HepG2 (cell line): ENCODE measurements around the gene FBF1. TPM values are rescaled to one million over a fixed set of nuclear protein-coding genes. Genes with fewer than 3 reads are reported as not detected.

Experiments used
- ATAC-seq: fragments of 200-7000 bp; cut with Tn5 transposase; 3 replicates; pipeline ENCODE4 v1.9.1; 2020; ENCODE audit warnings: mild to moderate bottlenecking, moderate library complexity
- BruUV-seq: library from RNA; stranded (reverse); fragments of 400-500 nt; replicated peaks from 2 replicates; lab custom pipeline; 2021; lab: Mats Ljungman, UMichigan
- CTCF ChIA-PET: fragments of 300-600 bp; formaldehyde crosslinking; extraction: SDS; loops from one replicate; lab custom pipeline; 2021; ENCODE audit warnings: low total read pairs, inconsistent platforms, low intra/inter-chr PET ratio; lab: Yijun Ruan, JAX
- POLR2A ChIA-PET: fragments of 350-600 bp; sonication (Branson Sonifier 250); formaldehyde crosslinking; loops from one replicate; lab custom pipeline; 2020; ENCODE audit warnings: antibody characterized with exemption, inconsistent platforms; lab: Yijun Ruan, JAX
- DNase-seq: peaks from one replicate; pipeline ENCODE4 v3.0.0-alpha.2; 2015; ENCODE audit warnings: low spot score
- FAIRE-seq: peaks from 3 replicates; lab custom pipeline; 2011; peaks lifted over from hg19 to GRCh38; lab: Jason Lieb, UNC
- H2AFZ ChIP-seq: one replicate; pipeline ENCODE4 v1.6.1; 2011; ENCODE audit warnings: low read length, inconsistent platforms
- H3K27ac ChIP-seq: fragments of 300-600 bp; 3 replicates; pipeline ENCODE4 v1.8.0; 2011; ENCODE audit warnings: mixed run types, mild to moderate bottlenecking, mixed read lengths, low read length, inconsistent platforms; ENCODE audit not compliant: insufficient read depth; ENCODE audit errors: extremely low read length
- H3K27me3 ChIP-seq, 2 experiments: fragments of 200-600 bp in 1 of 2; 2 replicates in 1 of 2; 3 replicates in 1 of 2; pipeline versions ENCODE4 v1.6.0 to v1.8.0; 2011; ENCODE audit warnings: low read length in 2 of 2, mild to moderate bottlenecking in 2 of 2, moderate library complexity in 2 of 2, inconsistent platforms in 1 of 2; ENCODE audit not compliant: insufficient read depth in 2 of 2, control insufficient read depth in 1 of 2
- H3K36me3 ChIP-seq, 2 experiments: fragments of 200-600 bp in 1 of 2; replicated peaks in 1 of 2; 2 replicates in 1 of 2; 3 replicates in 1 of 2; pipeline versions ENCODE4 v1.5.1 to v1.8.0; 2011; ENCODE audit warnings: low read length in 2 of 2, inconsistent platforms in 1 of 2; ENCODE audit not compliant: insufficient read depth in 2 of 2, control insufficient read depth in 1 of 2
- H3K4me1 ChIP-seq: 2 replicates; pipeline ENCODE4 v1.5.1; 2012; ENCODE audit warnings: low read length, inconsistent platforms; ENCODE audit not compliant: insufficient read depth
- H3K4me2 ChIP-seq: 2 replicates; pipeline ENCODE4 v1.6.0; 2011; ENCODE audit warnings: low read depth, low read length, inconsistent platforms
- H3K4me3 ChIP-seq, 3 experiments: fragments of 200-600 bp in 1 of 3; sonication (generic), shearing (Covaris generic) in 1 of 3; replicated peaks in 1 of 3; 2 replicates each; pipeline ENCODE4 v1.5.1; 2011 to 2016; ENCODE audit warnings: low read length in 3 of 3, inconsistent platforms in 2 of 3, low read depth in 2 of 3, mild to moderate bottlenecking in 2 of 3, control low read depth in 1 of 3, mixed read lengths in 1 of 3; ENCODE audit not compliant: insufficient read depth in 1 of 3
- H3K79me2 ChIP-seq: one replicate; pipeline ENCODE4 v1.6.1; 2011; ENCODE audit warnings: low read length, inconsistent platforms; ENCODE audit not compliant: insufficient read depth
- H3K9ac ChIP-seq: 2 replicates; pipeline ENCODE4 v1.6.0; 2011; ENCODE audit warnings: mild to moderate bottlenecking, low read depth, low read length, inconsistent platforms; ENCODE audit not compliant: insufficient read depth
- H3K9me3 ChIP-seq: 2 replicates; pipeline ENCODE4 v1.5.1; 2012; ENCODE audit warnings: mild to moderate bottlenecking, low read length
- H4K20me1 ChIP-seq: 2 replicates; pipeline ENCODE4 v1.6.0; 2011; ENCODE audit warnings: inconsistent platforms, mild to moderate bottlenecking, low read length, moderate library complexity; ENCODE audit not compliant: insufficient read depth
- BORCS8-MEF2B ChIP-seq: sonication (generic); formaldehyde crosslinking; IDR thresholded peaks from 2 replicates; pipeline ENCODE4 v1.8.0; 2022; ENCODE audit warnings: mild to moderate bottlenecking, missing genetic modification reagents
- BRD4 ChIP-seq: sonication (generic); formaldehyde crosslinking; IDR thresholded peaks from 2 replicates; pipeline ENCODE4 v1.4.0; 2020; ENCODE audit warnings: missing genetic modification reagents
- HOXA7 ChIP-seq: sonication (generic); formaldehyde crosslinking; IDR thresholded peaks from 2 replicates; pipeline ENCODE4 v1.8.1; 2022; ENCODE audit warnings: mild to moderate bottlenecking, missing genetic modification reagents, moderate library complexity
- NFE2L1 ChIP-seq: sonication (generic); formaldehyde crosslinking; IDR thresholded peaks from 2 replicates; pipeline ENCODE4 v1.4.0; 2020; ENCODE audit warnings: missing genetic modification reagents, mild to moderate bottlenecking, borderline replicate concordance
- TEAD2 ChIP-seq: sonication (generic); formaldehyde crosslinking; IDR thresholded peaks from 2 replicates; pipeline ENCODE4 v1.9.0; 2021; ENCODE audit warnings: missing genetic modification reagents
- ZFY ChIP-seq: sonication (generic); formaldehyde crosslinking; IDR thresholded peaks from 2 replicates; pipeline ENCODE4 v1.4.0; 2020; ENCODE audit warnings: missing genetic modification reagents
- ZNF484 ChIP-seq: sonication (generic); formaldehyde crosslinking; IDR thresholded peaks from 2 replicates; pipeline ENCODE4 v1.5.1; 2020; ENCODE audit warnings: mild to moderate bottlenecking, low read depth, missing genetic modification reagents, borderline replicate concordance
- ZNF563 ChIP-seq: sonication (generic); formaldehyde crosslinking; IDR thresholded peaks from 2 replicates; pipeline ENCODE4 v1.8.0; 2022; ENCODE audit warnings: mild to moderate bottlenecking, moderate library complexity, missing genetic modification reagents
- ZNF7 ChIP-seq: IDR thresholded peaks from 2 replicates; pipeline ENCODE4 v1.6.1; 2016; ENCODE audit warnings: missing biosample characterization, missing genetic modification reagents
- ZNF75D ChIP-seq: sonication (generic); formaldehyde crosslinking; IDR thresholded peaks from 2 replicates; pipeline ENCODE4 v1.8.1; 2023; ENCODE audit warnings: missing genetic modification reagents, mild to moderate bottlenecking, borderline replicate concordance
- WGBS: methylation state at CpG from one replicate; pipeline ENCODE4 v1.1.6; 2017; ENCODE audit warnings: low lambda C conversion rate; 5-methylcytosine and 5-hydroxymethylcytosine counted together
- in situ Hi-C: cut with HindIII; loops from 2 replicates; pipeline ENCODE4 v1.10.0; 2017; ENCODE audit warnings: low pct_unique_long_range_greater_than_20kb; ENCODE audit not compliant: extremely low pct_ligation_motif_present
- intact Hi-C: fragments of 100-400 bp; cut with micrococcal nuclease; formaldehyde crosslinking; loops from one replicate; pipeline ENCODE4 v1.10.0; 2022; ENCODE audit not compliant: unreplicated experiment
- polyA plus RNA-seq, 8 experiments: library from polyadenylated mRNA; depleted of rRNA in 3 of 8; stranded (reverse) in 7 of 8; unstranded in 1 of 8; fragments of >200 nt; fragmentation: Illumina TruSeq in 4 of 8; extraction: Trizol in 4 of 8; gene quantifications; 2 replicates each; pipeline versions ENCODE4 v1.2.1 to v1.2.3, GENCODE V29; 2011 to 2016; ENCODE audit warnings: low read depth in 4 of 8, missing spikeins in 1 of 8, mixed read lengths in 1 of 8; ENCODE audit not compliant: insufficient read depth in 1 of 8
- total RNA-seq, 5 experiments: library from RNA; depleted of rRNA; stranded (reverse); fragments of >200 nt; fragmentation: Illumina TruSeq; extraction: Trizol; gene quantifications; 2 replicates each; pipeline ENCODE4 v1.2.3, GENCODE V29; 2016; ENCODE audit warnings: low read depth in 1 of 5
- TF ChIP-seq, protein P1 (sequence below): sonication (generic); formaldehyde crosslinking; IDR thresholded peaks from 2 replicates; pipeline ENCODE4 v1.4.0; 2020; ENCODE audit warnings: missing genetic modification reagents, borderline replicate concordance
- TF ChIP-seq, protein P2 (sequence below): sonication (generic); formaldehyde crosslinking; IDR thresholded peaks from 2 replicates; pipeline ENCODE4 v1.5.1; 2020; ENCODE audit warnings: mild to moderate bottlenecking, moderate library complexity, missing genetic modification reagents
- TF ChIP-seq, protein P3 (sequence below): sonication (generic); formaldehyde crosslinking; IDR thresholded peaks from 2 replicates; pipeline ENCODE4 v1.5.0; 2020; ENCODE audit warnings: missing genetic modification reagents
- TF ChIP-seq, protein P4 (sequence below): IDR thresholded peaks from 2 replicates; pipeline ENCODE4 v1.6.1; 2016; ENCODE audit warnings: low read depth, control low read depth

The FBF1 gene
- total and polyA plus RNA-seq, 2 of the 13 experiments (the other 11 are each of a cell fraction or from before 2014, with no cell fraction given): 2.4 to 8.1 TPM

DNA sequence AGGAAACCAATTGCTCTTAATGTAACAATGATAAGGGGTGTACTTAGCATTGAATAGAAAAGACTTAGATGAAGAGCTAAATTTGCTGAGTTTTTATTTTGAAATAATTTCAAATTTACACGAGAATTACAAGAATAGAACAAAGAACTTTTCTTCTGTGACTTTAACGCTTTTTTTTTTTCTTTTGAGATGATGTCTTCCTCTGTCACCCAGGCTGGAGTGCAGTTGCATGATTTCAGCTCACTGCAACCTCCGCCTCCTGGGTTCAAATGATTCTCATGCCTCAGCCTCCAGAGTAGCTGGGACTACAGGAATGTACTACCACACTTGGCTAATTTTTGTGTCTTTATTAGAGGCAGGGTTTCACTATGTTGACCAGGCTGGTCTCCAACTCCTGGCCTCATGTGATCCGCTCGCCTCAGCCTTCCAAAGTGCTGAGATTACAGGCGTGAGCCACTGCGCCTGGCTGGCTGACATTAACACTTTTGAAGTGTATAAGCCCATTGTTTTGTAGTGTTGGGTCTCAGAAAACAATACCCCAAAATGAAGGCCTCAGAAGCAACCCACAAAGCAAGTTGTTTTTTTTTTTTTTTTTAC is 40.3 kb upstream of the FBF1 start:
- H3K27me3 ChIP-seq: no peaks in the 10 kb centered on the region; a peak in 1 of 5 replicates
- no peak for ATAC-seq
- H3K4me2 ChIP-seq: peak overlapping the region; percentile 87
- intact Hi-C loops: no loop called here
- CTCF ChIA-PET: no interaction called here
- peak overlapping the region; percentile 99 for H3K27ac ChIP-seq
- peaks cover 25% of the 10 kb centered on the region for H3K79me2 ChIP-seq
- H3K9ac ChIP-seq: peak overlapping the region; percentile 91; the same call in 1 of the 2 replicates
- H3K4me1 ChIP-seq: peaks cover 71% of the 10 kb centered on the region
- H4K20me1 ChIP-seq: no peaks in the 10 kb centered on the region
- WGBS: 88% methylated on average over 7 of the region's 7 CpGs
- in situ Hi-C loops: no loop called here
- no peak overlapping the region; a peak in 2 of 6 replicates for H3K4me3 ChIP-seq
- POLR2A ChIA-PET: interaction anchor here (0.9 to 11.5 kb wide), 4 partner anchors 18 to 126 kb away, joined by 3 to 481 read pairs (median 4); partner anchors contain the start of genes CDK3 and WBP2
- FAIRE-seq: no peak
- DNase-seq: no peak
- H2AFZ ChIP-seq: no peak overlapping the region
- BruUV-seq: no TSS peak
- peaks cover 1 to 3% of the 10 kb centered on the region in 2 experiments; a peak in 3 of 5 replicates for H3K36me3 ChIP-seq
- H3K9me3 ChIP-seq: no peaks in the 10 kb centered on the region
- TF ChIP-seq ZNF484: no peak
- TF ChIP-seq, protein P1, sequence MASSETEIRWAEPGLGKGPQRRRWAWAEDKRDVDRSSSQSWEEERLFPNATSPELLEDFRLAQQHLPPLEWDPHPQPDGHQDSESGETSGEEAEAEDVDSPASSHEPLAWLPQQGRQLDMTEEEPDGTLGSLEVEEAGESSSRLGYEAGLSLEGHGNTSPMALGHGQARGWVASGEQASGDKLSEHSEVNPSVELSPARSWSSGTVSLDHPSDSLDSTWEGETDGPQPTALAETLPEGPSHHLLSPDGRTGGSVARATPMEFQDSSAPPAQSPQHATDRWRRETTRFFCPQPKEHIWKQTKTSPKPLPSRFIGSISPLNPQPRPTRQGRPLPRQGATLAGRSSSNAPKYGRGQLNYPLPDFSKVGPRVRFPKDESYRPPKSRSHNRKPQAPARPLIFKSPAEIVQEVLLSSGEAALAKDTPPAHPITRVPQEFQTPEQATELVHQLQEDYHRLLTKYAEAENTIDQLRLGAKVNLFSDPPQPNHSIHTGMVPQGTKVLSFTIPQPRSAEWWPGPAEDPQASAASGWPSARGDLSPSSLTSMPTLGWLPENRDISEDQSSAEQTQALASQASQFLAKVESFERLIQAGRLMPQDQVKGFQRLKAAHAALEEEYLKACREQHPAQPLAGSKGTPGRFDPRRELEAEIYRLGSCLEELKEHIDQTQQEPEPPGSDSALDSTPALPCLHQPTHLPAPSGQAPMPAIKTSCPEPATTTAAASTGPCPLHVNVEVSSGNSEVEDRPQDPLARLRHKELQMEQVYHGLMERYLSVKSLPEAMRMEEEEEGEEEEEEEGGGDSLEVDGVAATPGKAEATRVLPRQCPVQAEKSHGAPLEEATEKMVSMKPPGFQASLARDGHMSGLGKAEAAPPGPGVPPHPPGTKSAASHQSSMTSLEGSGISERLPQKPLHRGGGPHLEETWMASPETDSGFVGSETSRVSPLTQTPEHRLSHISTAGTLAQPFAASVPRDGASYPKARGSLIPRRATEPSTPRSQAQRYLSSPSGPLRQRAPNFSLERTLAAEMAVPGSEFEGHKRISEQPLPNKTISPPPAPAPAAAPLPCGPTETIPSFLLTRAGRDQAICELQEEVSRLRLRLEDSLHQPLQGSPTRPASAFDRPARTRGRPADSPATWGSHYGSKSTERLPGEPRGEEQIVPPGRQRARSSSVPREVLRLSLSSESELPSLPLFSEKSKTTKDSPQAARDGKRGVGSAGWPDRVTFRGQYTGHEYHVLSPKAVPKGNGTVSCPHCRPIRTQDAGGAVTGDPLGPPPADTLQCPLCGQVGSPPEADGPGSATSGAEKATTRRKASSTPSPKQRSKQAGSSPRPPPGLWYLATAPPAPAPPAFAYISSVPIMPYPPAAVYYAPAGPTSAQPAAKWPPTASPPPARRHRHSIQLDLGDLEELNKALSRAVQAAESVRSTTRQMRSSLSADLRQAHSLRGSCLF (CRISPR knock-in tag): no peak
- no peak for TF ChIP-seq HOXA7 (CRISPR knock-in tag)
- TF ChIP-seq, protein P2, sequence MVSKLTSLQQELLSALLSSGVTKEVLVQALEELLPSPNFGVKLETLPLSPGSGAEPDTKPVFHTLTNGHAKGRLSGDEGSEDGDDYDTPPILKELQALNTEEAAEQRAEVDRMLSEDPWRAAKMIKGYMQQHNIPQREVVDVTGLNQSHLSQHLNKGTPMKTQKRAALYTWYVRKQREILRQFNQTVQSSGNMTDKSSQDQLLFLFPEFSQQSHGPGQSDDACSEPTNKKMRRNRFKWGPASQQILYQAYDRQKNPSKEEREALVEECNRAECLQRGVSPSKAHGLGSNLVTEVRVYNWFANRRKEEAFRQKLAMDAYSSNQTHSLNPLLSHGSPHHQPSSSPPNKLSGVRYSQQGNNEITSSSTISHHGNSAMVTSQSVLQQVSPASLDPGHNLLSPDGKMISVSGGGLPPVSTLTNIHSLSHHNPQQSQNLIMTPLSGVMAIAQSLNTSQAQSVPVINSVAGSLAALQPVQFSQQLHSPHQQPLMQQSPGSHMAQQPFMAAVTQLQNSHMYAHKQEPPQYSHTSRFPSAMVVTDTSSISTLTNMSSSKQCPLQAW (CRISPR knock-in tag): 0 out of 2 replicates have a peak, but pooled peaks have one; percentile 2
- TF ChIP-seq NFE2L1 (CRISPR knock-in tag): no peak
- TF ChIP-seq TEAD2 (CRISPR knock-in tag): 0 out of 2 replicates have a peak, but pooled peaks have one; percentile 15
- TF ChIP-seq ZNF563 (CRISPR knock-in tag): 0 out of 2 replicates have a peak, but pooled peaks have one; percentile 10
- TF ChIP-seq ZFY (CRISPR knock-in tag): 0 out of 2 replicates have a peak, but pooled peaks have one; percentile 2
- no peak for TF ChIP-seq BORCS8-MEF2B (CRISPR knock-in tag)
- TF ChIP-seq ZNF75D (CRISPR knock-in tag): no peak
- TF ChIP-seq BRD4 (CRISPR knock-in tag): no peak
- no peak for TF ChIP-seq ZNF7
- TF ChIP-seq, protein P3, sequence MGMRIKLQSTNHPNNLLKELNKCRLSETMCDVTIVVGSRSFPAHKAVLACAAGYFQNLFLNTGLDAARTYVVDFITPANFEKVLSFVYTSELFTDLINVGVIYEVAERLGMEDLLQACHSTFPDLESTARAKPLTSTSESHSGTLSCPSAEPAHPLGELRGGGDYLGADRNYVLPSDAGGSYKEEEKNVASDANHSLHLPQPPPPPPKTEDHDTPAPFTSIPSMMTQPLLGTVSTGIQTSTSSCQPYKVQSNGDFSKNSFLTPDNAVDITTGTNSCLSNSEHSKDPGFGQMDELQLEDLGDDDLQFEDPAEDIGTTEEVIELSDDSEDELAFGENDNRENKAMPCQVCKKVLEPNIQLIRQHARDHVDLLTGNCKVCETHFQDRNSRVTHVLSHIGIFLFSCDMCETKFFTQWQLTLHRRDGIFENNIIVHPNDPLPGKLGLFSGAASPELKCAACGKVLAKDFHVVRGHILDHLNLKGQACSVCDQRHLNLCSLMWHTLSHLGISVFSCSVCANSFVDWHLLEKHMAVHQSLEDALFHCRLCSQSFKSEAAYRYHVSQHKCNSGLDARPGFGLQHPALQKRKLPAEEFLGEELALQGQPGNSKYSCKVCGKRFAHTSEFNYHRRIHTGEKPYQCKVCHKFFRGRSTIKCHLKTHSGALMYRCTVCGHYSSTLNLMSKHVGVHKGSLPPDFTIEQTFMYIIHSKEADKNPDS (CRISPR knock-in tag): no peak
- TF ChIP-seq, protein P4, sequence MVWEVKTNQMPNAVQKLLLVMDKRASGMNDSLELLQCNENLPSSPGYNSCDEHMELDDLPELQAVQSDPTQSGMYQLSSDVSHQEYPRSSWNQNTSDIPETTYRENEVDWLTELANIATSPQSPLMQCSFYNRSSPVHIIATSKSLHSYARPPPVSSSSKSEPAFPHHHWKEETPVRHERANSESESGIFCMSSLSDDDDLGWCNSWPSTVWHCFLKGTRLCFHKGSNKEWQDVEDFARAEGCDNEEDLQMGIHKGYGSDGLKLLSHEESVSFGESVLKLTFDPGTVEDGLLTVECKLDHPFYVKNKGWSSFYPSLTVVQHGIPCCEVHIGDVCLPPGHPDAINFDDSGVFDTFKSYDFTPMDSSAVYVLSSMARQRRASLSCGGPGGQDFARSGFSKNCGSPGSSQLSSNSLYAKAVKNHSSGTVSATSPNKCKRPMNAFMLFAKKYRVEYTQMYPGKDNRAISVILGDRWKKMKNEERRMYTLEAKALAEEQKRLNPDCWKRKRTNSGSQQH (CRISPR knock-in tag): no peak
